Measurements from ENCODE around the gene IFI27. TPM values are rescaled to one million over a fixed set of nuclear protein-coding genes. Genes with fewer than 3 reads are reported as not detected.
A peak's percentile ranks its signal among the peaks of the same experiment; 100 is the strongest.

IFI27 gene
- total and polyA plus RNA-seq, 2 of the 8 experiments (the other 6 are each of a cell fraction or from before 2014, with no cell fraction given), result 0.76 to 2.2 TPM

DNA sequence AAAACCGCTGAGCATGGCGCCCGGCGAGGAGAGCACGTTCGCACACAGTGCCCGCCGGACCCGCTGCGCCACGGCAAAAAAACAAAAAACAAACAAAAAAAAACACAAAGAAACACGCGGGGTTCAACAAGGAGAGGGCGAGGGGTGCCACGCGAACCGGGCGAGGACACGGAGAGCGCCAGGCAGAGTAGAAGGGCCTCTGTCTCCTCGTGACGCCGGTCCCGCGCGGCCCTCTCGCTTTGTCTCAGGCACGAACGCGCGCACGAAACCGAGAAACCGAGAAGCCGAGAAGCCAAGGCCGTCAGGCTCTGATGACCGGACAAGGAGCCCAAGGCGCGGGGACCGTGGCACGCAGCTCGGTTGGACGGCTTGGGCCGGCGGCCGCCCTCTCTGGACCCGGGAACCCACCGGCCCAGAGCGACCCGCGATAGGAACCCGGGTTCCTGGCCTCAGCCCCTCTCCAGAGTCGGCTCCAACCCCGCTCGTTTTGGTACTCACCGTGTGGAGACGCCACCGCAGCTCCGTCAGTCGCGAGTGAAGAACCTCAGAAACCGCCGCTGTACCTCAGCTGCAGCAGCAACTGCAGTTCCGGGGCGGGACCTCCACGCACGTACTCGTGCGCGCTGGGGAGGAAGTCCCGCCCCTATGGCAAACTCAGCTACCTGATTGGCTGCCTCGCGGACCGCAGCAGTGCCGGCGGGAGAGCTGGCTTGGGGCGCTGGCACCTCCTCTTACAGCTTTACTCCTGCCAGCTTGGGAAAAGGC, 29.7 kb upstream of the IFI27 start, which contains the start of the genes DDX24 and IFI27L1 (continued):
- no peak for TF ChIP-seq MAFK (IDR thresholded peaks at IDR 0.05; ENCODE audit: low read depth, low read length)
- TF ChIP-seq GTF2F1 (IDR thresholded peaks at IDR 0.05; ENCODE audit: borderline replicate concordance, low read depth, low read length), result no peak
- TF ChIP-seq SUZ12 (IDR thresholded peaks at IDR 0.05; ENCODE audit: low read length), result no peak
- peak; percentile 92 for TF ChIP-seq ASH2L (IDR thresholded peaks at IDR 0.05; ENCODE audit: low read length)
- TF ChIP-seq KDM5A (IDR thresholded peaks at IDR 0.05; ENCODE audit: low read length), result no peak
- TF ChIP-seq SRF (IDR thresholded peaks at IDR 0.05; ENCODE audit: low read depth, low read length), result no peak
- TF ChIP-seq PHF8 (conservative IDR thresholded peaks at IDR 0.05; ENCODE audit: low read depth, low read length), result peak; percentile 68; the same call in 1 of the 2 replicates
- TF ChIP-seq TBP (IDR thresholded peaks at IDR 0.05; ENCODE audit: low read depth, low read length), result peak; percentile 83
- TF ChIP-seq BRCA1 (IDR thresholded peaks at IDR 0.05; ENCODE audit: low read depth, low read length), result no peak
